Ammon's horn (tissue), 1 donor: ENCODE data around the gene IRGQ.
"Not testable (repeated sequence)": the region's sequence is repeated elsewhere in the genome, so short reads cannot be mapped to it uniquely, and the experiment has no call there.

ENCODE experiments used
- DNase-seq: peaks from one replicate; pipeline ENCODE4 v3.0.0-alpha.2; 2016; ENCODE audit warnings: low spot score

IRGQ gene

DNA sequence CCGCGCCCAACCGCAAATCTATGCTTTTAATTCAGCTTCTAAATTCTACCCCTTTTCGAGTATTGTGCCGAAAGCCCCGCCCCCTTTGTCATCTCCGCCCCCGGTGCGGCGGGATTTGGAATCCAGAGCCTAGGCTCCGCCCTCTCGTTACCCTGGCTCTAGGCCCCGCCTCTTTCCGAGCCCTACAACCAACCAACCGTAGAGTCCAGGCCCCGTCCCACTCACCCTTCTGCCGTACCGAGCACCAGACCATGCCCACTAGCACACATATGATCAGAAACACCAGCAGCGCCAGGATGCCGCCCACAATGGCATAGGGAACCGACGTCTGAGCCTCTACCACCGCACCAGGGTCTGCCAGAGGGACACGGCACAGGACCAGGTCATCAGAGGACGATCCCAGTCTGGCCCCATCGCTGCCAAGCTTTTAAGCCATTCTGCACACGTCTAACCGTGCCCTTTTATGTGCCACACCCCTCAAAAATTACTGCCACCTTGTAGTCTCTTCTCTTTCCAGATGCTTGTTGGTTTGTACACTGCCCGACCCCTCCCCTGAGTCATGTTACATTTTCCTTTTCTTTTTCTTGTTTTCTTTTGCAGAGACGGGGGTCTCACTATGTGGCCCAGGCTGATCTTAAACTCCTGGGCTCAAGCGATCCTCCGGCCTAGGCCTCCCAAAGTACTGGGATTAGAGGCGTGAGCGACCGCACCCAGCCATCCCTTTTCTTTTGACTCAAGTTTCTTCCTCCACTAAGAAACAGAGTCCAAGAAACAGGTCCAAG lies 28.1 kb upstream of the IRGQ start:
- no peak for DNase-seq

DNA sequence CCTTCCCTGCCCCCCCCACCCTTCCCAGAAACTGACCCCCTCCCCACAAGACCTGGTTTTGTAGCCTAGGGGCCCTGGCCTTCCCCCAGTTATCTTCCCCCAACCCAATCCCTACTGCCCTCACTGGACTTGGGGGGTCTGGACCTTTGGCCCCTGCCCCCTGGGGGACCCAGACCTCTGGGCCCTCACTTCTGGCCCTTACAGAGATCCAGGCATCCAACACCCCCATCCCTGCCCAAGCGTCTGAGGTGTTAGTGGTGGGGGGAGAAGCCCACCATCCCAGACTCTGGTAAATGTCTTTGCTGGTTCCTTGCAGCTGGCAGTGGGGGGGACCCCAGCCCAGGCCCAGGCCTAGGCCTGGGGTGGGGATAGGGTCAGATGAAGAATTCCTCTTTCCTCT lies 27.0 kb upstream of the IRGQ start:
- DNase-seq = no peak

GRCh38 chr19:43622070-43622469 lies 26.1 kb upstream of the IRGQ start:
- no peak for DNase-seq

DNA sequence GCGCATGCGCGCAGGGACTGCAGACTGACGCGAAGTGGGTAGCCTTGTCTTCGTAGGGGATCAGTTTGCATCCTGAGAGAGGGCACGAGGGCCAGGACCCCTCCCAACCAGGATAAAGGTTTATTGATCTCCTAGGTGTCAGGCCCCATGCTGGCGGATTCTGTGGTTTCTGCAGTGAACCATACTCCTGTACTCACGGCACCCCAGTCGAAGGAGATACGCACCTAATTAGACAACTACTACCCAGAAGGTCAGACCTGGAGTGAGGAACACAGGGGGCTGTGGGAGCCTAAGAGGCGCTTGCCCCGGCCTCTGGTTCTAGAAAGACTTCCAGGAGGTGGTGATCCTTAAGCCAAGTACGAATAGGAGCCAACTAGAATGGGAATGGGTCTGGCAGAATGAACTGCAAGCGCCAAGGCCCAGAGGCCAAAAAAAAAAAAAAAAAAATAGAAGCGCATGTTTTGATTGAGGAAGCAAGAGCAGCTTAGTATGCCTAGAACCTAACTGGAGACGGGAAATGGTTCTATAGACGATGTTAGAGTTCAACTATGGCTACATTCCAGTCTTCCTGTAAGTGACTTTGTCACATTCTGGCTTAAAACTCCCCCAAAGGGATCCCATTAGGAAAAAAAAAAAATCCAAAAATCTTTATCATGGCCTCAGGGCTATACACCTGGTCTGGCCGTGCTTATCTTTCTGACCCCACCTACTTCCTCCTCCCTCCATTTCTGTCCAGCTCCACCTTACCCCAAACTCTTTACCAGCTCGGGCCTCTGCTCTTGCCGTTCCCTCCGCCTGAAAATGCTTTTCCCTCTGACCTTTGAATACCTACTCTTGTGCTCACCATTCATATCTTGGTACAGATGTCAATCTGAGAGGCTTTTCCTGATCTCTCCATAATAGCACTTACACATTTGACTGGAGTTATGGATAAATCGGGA lies 24.4 kb upstream of the IRGQ start:
- DNase-seq = no peak

DNA sequence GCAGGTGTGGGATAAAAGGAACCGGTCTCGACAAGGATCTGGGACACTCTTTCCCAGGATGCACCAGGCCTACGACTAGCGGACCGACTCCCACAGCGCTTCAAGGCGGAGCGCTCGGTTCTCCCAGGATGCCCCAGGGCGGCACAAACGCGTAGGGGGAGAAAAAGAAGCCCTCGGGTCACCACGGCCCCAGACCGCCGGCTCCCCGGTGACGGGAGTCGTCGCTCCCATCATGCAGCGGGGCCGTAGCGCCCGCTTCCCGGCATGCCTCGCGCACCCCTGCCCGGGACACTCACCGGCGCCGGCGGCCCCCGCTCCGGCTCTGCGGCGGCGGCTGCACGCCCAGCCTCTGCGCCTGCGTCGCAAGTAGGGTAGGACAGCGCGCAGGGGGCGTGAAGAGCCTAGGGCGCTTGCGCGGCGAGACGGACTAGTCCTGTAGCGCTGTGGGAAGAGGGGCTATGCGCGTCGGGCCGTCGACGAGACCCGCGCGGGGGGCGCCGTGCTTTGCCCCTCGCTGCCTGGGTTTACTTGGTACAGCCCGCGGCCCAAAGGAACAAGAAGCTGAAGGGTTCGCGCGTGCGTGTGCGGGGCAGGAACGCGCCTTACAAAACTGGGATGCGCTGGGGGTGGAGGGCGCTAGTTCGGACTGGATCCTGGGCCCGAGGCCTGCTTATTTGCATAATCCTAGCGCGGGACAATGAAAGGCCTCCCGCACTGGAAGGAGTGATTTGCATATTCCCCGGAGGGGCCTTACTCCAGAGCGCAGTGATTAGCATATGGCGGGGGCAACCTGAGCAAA lies 23.5 kb upstream of the IRGQ start, which contains the start of gene ZNF428:
ZNF428 (minus strand) TSS at position 368 of the 799 bp plus-strand sequence. CDS start 5,325 bp downstream, outside the sequence.
- DNase-seq = peak; percentile 94

DNA sequence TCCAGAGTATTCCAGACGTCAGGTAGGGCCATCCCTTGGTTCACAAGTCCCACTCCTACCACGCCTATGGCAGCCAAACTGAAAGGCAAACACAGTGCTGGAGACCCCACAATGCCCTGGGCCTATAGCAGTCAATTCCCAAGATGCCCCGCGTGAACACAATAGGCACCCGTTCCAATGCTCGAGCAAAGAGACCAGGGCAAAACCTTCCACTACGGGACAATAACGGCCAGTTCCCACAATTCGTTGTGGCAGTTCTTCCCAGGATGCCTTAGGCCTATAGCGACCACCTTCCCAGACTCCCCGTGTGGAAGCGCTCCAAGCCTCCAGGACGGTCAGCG lies 23.0 kb upstream of the IRGQ start:
- DNase-seq = no peak

- no peak for DNase-seq
Observed at GRCh38 chr19:43616954-43617353, 21.0 kb upstream of the IRGQ start.

DNA sequence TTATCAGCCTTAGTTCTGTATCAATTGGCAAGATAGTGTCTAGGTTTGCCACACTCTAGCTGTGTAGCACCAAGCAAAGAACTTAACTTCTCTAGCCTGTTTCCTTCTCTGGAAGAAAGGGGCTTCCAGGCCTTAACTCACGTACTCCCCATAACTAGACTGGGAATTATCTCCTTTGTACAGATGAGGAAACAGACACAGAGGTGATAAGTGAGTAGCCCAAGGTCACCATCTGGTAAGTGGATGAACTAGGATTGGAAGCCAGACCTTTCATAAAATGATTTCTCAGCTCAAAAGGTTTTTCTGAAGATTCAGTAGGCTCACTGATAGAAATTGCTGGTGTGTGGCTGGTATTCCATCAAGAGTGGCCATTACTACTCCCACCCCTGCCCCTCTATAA lies 20.4 kb upstream of the IRGQ start:
- DNase-seq = no peak

DNA sequence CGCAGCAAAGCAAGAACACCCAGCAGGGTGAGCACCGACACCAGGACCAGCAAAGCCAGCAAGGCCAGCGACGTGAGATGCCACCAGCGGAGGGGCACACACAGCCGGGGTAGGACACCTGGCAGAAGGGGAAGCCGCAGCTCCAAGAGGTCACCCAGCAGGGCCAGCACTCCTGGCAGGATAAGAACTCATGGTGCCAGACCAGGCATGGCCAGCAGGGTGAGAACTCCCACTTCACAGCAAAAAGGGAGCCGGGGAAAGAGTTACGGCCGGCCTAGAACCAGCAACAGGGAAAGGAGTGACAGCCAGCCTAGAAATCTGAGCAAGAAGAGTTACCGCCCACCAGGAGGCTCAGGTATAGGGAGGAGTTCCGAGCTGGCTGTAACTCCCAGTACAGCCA lies 16.4 kb upstream of the IRGQ start:
- no peak for DNase-seq

GRCh38 chr19:43611788-43612187 lies 15.9 kb upstream of the IRGQ start, which contains the start of gene SRRM5:
SRRM5 (plus strand) TSS chr19:43612088; CDS start chr19:43612122, 34 bp downstream.
- no peak for DNase-seq

DNA sequence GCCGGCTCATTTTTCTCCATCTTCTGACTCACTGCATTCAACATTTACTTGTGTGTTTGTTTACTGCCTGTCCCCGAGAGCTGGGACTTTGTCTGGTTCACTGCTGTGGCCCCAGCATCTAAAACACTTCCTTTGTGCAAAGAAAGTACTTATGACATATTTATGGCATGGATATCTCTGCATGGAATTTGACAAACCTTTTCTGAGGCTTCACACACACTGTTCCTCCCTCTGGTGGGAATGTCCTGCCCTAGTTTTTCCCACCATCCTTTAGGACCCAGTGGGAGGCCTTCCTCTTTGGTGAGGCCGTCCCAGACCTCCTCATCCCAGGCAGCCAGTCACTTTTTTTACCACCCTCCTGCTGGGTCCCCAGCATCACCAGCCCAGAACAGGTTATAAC lies 14.6 kb upstream of the IRGQ start:
- no peak for DNase-seq

DNA sequence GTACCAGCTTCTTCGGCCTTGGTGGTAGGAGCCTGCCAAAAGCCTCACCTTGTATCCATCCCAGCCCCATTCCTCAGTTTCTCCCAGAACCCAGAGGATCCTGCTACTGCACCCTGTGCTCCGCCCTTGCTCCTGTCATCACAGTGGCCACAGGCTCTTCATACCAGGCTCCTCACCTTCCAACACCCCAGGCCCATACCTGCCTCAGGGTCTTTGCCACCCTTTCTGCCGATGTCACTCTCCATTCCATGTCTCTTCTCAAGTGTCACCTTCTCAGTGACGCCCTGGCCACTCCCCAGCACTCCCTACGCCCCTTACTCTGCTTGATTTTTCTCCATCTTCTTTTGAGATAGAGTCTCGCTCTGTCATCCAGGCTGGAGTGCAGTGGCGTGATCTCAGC lies 13.9 kb upstream of the IRGQ start:
- DNase-seq = no peak

GRCh38 chr19:43607238-43608205 lies 11.6 kb upstream of the IRGQ start:
- DNase-seq = no peak

DNA sequence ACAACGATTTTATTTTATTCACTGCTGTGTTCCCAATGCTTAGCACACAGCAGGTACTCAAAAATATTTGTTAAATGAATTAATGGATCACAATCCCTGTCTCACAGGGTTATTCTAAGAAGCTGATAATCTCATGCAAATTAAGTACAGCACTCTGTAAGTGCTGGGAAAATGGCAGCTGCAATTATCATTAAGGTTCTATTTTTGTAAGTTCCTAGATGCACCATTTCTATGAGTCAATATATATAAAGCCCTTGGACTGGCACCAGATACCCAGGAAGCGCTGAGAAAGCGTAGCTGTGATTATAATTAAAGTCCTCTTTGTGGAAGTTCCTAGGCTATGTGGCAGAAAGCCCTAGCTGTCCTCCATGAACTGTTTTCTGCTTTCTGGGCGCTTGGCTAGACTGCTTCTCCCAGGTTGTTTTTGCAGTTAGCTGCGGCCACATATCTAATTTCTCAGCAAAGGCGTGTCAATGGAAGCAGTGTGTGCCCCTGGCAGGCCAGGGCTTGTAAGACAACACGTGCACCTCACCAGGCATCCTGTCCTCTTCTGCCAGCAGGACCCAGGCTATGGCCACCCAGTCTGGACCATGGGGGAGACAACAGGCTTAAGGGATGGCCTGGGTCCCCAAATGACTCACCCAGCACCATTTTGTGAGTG lies 10.8 kb upstream of the IRGQ start:
- DNase-seq = no peak

DNA sequence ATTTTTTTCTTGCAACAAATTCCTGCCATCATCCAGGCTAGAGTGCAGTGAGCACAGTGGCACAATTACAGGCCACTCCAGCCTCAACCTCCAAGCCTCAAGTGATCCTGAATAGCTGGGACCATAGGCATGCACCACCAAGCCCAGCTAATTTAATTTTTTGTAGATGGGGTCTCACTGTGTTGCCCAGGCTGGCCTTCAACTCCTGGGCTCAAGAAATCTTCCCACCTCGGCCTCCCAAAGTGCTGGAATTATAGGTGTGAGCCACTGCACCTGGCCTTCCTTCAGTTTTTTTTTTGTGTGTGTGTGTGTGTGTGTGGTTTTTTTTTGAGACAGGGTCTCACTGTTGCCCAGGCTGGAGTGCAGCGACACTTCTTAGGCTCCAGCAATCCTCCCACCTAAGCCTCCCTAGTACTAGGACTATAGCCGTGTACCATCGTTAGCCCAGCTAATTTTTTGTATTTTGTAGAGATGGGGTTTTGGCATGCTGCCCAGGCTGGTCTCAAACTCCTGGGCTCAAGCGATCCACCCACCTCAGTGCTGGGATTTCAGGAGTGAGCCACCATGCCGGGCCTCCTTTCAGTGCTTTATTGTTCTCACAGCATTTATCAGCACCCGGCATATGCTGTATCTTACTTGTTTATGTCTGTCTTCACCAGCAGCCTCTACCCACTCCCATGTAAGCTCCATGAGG lies 10.1 kb upstream of the IRGQ start:
- peak; percentile 31 for DNase-seq

DNA sequence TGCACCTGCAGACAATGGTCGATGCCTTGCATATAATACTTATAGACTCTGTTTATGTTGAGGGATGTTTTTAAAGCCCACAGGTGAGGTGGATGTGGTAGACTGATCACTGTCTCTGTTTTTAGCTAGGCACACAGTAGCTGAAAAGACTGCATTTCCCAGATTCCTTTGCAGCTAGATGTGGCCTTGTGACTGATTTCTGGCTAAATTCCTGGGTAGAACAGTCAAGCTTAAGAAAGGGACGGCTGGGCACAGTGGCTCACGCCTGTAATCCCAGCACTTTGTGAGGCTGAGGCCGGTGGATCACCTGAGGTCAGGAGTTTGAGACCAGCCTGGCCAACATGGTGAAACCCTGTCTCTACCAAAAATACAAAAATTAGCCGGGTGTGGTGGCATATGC lies 4.4 kb upstream of the IRGQ start:
- not testable (repeated sequence) for DNase-seq

DNA sequence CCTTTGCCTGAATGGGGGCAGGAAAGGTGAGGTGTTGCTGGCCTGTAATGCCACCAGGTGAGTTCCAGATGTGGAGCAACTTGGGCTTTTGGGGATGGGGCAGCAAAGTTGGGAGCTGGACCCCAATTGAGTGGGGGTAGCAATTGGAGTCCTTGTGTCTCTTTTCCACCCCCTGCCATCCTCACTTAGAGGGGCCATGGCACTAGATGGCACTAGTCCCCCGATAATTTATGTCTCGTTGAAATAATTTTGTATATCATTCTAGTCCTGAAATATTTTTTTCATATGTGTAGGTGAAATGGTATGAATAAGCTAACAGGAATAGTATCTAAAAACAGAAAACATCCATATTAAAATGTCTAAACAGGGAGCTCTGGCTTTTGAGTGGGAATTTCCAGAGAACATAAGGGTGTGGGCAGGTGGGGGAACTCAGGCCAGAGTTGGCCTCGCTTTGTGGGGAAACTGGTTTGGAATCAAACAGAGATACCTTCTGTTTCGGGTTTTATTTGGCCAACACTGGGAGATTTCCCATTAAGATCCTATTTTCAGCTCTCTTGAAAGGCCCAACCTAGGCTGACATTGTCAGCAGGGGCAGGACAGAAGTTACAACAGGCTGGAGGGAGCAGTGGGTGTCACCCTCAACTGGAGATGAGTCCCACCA lies 3.8 kb upstream of the IRGQ start:
- peak; percentile 32 for DNase-seq

- DNase-seq = no peak
Observed at GRCh38 chr19:43598445-43599240, 2.7 kb upstream of the IRGQ start.
